ENCODE results near the gene PRPF18.
"Not testable (repeated sequence)": the region's sequence is repeated elsewhere in the genome, so short reads cannot be mapped to it uniquely, and the experiment has no call there.

PRPF18 gene, protein sequence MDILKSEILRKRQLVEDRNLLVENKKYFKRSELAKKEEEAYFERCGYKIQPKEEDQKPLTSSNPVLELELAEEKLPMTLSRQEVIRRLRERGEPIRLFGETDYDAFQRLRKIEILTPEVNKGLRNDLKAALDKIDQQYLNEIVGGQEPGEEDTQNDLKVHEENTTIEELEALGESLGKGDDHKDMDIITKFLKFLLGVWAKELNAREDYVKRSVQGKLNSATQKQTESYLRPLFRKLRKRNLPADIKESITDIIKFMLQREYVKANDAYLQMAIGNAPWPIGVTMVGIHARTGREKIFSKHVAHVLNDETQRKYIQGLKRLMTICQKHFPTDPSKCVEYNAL

GRCh38 chr10:13586676-13587355 is at the start of gene PRPF18:
Gene PRPF18 (plus strand): TSS chr10:13586965. CDS start chr10:13587087, 122 bp downstream.
- intact Hi-C loops (cut with DNase I), result loop anchor here (2.0 kb wide), 1 partner anchor 214 kb away; no protein-coding TSS in a partner anchor
- DNase-seq, result peak; percentile 91 to 99 (median 95)

- intact Hi-C loops (cut with DNase I); DNase-seq: not testable (repeated sequence)
Observed at GRCh38 chr10:13537985-13538384, 48.8 kb upstream of the PRPF18 start.

DNA sequence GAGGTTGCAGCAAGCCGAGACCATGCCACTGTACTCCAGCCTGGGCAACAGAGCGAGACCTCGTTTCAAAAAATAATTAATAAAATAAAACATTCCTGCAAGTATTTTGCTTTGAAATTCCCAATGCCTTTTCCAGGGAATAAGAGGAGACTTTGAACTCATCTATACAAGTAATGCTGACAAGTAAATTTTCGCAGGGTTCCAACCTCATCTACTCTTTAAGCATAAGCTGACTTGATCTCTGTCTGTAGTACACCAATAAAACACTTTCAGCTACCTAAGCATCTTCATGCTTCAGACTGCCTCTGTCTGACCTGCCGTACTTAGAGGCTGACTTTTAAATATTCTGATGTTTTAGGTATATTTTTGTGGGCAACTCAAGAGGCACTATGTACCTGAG is 44.2 kb upstream of the PRPF18 start:
- DNase-seq, result no peak
- intact Hi-C loops (cut with DNase I), result no loop called here

DNA sequence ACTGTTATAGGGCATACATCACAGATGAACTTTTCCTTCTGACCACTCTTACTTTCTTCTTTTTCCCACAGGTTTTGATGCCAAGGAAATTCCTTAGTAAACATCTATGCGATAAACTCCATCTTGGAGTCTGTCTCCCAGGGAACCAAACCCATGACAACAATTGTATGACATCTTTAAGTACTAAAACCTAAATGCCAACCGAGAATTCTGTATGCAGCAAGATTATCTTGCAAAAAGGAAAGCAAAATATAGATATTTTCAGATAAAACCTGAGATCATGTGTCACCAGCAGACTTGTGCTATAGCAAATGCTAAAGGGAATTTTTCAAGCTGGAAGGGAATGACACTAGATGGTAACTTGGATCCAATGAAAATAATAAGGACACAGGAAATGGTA is 36.0 kb upstream of the PRPF18 start:
- DNase-seq, result no peak
- intact Hi-C loops (cut with DNase I), result no loop called here

GRCh38 chr10:13555884-13556510 is 30.8 kb upstream of the PRPF18 start:
- DNase-seq, result no peak

GRCh38 chr10:13559124-13559700 is 27.6 kb upstream of the PRPF18 start:
- no peak for DNase-seq
- intact Hi-C loops (cut with DNase I), result no loop called here

More at GRCh38 chr10:13555884-13556510, 30.8 kb upstream of the PRPF18 start:
- intact Hi-C loops (cut with DNase I), result no loop called here

GRCh38 chr10:13560597-13560996 is 26.2 kb upstream of the PRPF18 start:
- intact Hi-C loops (cut with DNase I), result no loop called here
- DNase-seq, result no peak

- intact Hi-C loops (cut with DNase I), result no loop called here
- no peak for DNase-seq
Observed at GRCh38 chr10:13563481-13564445, 23.0 kb upstream of the PRPF18 start.

DNA sequence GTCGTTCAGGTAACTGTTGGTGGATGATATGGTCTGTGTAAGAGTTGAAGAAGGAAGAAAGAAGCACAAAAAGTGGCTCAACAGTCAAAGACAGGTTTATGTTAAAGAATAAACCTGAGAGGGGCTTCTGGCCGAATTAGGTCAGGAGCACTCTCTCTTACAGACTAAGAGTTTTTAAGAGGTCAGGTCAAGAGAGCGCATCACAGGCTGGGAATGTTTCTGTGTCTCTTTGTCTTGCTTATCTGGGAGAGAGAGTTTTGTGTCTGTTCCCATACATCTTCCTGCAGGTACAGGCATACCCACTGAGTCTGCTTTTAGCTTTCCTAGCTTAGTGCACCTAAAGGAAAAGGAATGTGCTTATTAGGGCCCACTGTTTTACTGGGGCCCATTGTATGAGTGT is 22.2 kb upstream of the PRPF18 start:
- DNase-seq, result no peak
- intact Hi-C loops (cut with DNase I), result no loop called here

DNA sequence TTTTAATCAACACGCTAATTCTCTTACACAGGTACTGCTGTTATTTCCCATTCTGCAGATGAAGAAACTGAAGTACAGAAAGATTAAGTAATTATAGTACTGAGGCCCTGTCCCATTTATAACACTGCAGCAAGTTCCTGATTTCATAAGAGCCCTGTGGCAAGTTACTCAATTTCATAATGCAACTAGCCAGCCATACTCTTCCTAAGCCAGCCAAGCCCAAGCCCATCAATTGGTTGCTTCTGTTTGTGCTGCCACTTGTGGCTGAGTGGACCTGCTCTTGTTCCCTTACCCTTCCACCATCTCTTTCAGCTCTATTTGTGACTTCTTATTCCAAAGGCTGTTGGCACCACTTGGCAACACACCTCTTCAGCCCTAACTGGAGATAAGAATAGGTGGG is 19.7 kb upstream of the PRPF18 start:
- intact Hi-C loops (cut with DNase I), result no loop called here
- no peak for DNase-seq

GRCh38 chr10:13571541-13571940 is 15.2 kb upstream of the PRPF18 start:
- DNase-seq, result no peak
- intact Hi-C loops (cut with DNase I), result no loop called here

DNA sequence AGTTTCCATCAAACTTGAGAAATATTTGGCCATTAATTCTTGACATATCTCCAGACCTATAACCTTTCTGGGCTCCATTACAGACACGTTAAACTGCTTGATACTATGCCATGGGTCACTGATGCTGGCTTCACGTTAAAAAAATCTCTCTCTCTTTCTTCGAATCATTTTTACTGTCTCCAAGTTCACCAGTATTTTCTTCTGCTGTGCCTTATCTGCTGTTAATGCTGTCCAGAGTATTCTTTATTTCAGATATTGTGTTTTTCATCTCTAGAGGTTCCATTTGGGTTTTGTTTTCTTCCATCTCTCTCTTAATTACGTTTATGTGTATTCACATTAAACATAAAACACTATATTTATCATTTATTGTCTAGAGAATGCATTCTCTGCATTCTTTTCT is 12.8 kb upstream of the PRPF18 start:
- intact Hi-C loops (cut with DNase I), result no loop called here
- no peak for DNase-seq

DNA sequence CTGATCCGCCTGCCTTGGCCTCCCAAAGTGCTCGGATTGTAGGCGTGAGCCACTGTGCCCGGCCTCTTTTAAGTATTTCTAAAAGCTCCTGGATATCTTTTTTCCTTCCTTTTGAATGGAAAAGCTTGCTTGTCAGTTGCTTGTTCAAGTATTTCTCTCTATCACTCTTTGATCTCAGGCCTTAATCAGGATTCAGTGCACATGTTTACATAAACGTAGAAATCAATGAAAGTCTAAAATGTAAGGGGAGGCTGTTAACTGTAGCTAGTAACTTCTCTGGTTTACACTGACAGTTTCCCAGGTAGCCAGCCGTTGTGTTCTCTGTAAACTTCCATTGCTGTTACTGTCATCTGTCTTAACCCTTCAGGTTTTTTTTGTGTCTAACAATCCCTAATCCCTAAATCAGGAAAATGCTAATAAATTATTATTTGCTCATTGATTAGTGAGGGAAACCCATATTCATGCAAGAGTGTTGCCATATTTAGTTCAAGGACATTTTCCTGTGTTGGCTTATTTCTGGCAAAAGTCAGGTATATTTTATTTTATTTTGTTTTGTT is 1.5 kb upstream of the PRPF18 start:
- no peak for DNase-seq
- intact Hi-C loops (cut with DNase I), result no loop called here

DNA sequence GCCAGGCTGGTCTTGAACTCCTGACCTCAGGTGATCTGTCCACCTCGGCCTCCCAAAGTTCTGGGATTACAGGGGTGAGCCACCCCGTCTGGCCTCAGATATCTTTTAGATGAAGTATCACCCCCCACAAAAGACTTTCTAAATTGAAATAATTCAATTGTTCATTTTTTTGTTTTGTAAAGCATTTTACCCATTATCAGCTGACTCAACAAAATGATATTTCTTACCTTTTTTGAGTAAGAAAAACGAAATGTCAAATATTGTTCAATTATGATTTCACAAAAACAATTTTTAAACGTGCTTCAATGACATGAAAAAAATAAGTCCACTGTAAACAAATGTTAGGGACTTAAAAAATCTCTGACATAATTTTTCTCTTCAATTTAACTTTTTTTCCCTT is 822 bp upstream of the PRPF18 start:
- intact Hi-C loops (cut with DNase I), result loop anchor here (2.0 kb wide), 1 partner anchor 213 kb away; no protein-coding TSS in a partner anchor
- DNase-seq, result no peak

DNA sequence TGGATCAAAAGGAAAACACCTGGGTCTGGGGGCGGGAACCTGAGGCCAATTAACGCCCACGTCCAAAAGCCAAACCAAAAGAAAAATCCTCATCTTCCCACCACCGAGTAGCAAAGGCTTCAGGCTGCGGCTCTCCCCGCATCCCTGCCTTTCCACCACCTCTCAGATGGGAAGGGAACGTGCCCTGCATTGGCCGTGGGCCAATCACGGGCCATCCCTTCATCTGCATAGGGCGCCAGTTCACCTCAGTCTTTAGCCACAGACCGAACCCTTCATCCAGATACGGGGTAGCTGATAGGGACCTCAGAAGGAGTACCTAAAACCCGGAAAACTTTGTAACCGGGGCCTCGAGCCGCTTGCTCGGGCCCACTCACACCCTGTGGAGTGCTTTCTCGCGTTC is 626 bp downstream of the PRPF18 start:
- DNase-seq, result no peak
- intact Hi-C loops (cut with DNase I), result loop anchor here (2.0 kb wide), 1 partner anchor 215 kb away; no protein-coding TSS in a partner anchor

GRCh38 chr10:13589316-13589715 is 2.6 kb downstream of the PRPF18 start:
- DNase-seq, result no peak
- intact Hi-C loops (cut with DNase I), result no loop called here

GRCh38 chr10:13590886-13591285 is 4.1 kb downstream of the PRPF18 start:
- intact Hi-C loops (cut with DNase I), result no loop called here
- no peak for DNase-seq

GRCh38 chr10:13592306-13592705 is 5.5 kb downstream of the PRPF18 start:
- intact Hi-C loops (cut with DNase I), result no loop called here
- no peak for DNase-seq

DNA sequence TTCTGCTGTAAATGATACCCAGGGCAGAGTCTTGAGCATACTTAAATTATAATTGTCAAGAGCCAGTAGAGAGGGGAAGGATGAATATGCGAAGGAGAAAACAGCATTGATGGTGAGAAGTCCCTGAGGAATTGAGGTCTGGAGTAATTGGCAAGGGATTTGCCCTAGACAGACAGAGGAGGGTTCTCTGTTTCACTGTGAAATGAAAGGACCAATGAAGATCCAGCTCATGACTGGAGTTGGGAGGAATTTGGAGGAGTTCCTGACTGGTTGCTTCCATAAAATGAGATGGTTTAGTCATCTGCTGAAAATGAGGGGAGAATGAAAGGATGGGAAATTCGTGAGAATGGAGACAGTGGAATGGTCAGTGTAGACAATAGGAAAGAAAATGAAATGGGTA is 6.8 kb downstream of the PRPF18 start:
- DNase-seq, result no peak
- intact Hi-C loops (cut with DNase I), result no loop called here

GRCh38 chr10:13594641-13595040 is 7.9 kb downstream of the PRPF18 start:
- no peak for DNase-seq
- intact Hi-C loops (cut with DNase I), result no loop called here
